Measurements from ENCODE around the gene LRRC27.
A peak's percentile ranks its signal among the peaks of the same experiment; 100 is the strongest.
"Not testable (repeated sequence)": the region's sequence is repeated elsewhere in the genome, so short reads cannot be mapped to it uniquely, and the experiment has no call there.

Gene LRRC27

DNA sequence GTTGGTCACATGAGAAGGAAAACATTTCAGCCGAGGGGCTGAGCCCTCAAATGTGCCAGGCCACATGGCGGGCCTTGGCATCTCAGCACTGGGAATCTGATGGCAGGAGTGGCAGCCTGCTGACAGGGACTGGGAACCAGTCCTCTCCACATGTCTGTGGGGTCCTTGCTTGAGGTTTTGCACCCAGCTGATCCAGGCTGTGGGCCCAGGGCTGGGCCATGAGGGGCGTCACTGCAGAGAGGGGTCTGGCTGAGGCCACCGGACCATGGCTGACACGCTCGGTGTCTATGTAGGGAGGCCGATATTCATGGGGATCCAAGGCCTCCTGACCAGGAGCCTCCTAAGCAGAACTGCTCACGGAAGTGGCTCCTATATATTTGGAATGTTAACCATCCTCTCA is 34.0 kb downstream of the LRRC27 start:
- no peak for DNase-seq (ENCODE audit: low read depth, low spot score)
- no peak overlapping the region for H3K4me3 ChIP-seq (ENCODE audit: low read length)

DNA sequence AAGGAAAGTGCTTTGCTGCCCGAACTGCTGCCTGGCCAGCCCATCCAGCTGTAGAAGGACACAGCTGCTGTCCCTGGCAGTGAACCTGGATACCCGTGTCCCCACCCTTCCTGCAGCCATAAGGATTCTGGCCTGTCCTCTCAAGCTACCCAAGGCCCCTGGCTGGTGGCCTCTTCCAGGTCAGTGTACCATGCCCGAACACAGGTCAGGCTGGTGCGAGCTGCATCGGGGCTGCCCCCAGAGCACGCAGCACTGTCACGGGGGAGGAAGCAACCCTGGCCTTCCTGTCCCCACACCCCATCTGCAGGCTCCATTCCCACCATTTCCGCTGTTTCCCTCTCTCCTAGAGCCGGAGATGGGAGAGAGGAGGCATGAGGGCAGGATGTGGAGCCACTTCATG is 34.5 kb downstream of the LRRC27 start:
- no peak for DNase-seq (ENCODE audit: low read depth, low spot score)
- no peak overlapping the region for H3K4me3 ChIP-seq (ENCODE audit: low read length)

GRCh38 chr10:132368391-132368790 is 36.4 kb downstream of the LRRC27 start:
- DNase-seq (ENCODE audit: low read depth, low spot score): no peak
- H3K4me3 ChIP-seq (ENCODE audit: low read length): no peak overlapping the region

- no peak overlapping the region for H3K4me3 ChIP-seq (ENCODE audit: low read length)
- DNase-seq (ENCODE audit: low read depth, low spot score): no peak
These were observed 37.1 kb downstream of the LRRC27 start for GRCh38 chr10:132368881-132369635.

GRCh38 chr10:132369636-132370185 is 37.7 kb downstream of the LRRC27 start:
- H3K4me3 ChIP-seq (ENCODE audit: low read length): no peak overlapping the region
- no peak for DNase-seq (ENCODE audit: low read depth, low spot score)

- no peak for DNase-seq (ENCODE audit: low read depth, low spot score)
- H3K4me3 ChIP-seq (ENCODE audit: low read length): no peak overlapping the region
These were observed 38.7 kb downstream of the LRRC27 start for GRCh38 chr10:132370426-132371340.

DNA sequence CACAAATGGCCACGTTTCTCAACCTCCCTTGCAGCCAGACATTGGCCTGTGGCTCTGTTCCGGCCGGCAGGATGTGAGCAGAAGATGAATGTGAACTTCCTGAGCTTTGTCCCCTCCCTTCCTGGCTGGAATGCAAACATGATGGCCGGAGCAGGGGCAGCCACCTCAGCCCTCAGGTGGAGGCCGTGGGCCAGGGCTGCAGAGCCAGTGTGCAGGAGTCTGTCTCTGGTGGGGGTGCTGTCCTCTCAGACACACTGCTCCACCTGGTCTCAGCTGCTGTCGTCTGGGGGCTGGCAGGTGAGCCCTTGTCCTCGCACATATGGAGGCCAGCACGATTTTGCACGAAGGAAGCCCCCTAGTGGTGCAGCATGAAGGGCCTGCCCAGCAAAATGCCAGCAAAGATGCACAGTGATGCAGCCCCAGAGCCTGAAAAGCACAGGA is 39.7 kb downstream of the LRRC27 start:
- H3K4me3 ChIP-seq (ENCODE audit: low read length): no peak overlapping the region
- DNase-seq (ENCODE audit: low read depth, low spot score): peak; percentile 33

DNA sequence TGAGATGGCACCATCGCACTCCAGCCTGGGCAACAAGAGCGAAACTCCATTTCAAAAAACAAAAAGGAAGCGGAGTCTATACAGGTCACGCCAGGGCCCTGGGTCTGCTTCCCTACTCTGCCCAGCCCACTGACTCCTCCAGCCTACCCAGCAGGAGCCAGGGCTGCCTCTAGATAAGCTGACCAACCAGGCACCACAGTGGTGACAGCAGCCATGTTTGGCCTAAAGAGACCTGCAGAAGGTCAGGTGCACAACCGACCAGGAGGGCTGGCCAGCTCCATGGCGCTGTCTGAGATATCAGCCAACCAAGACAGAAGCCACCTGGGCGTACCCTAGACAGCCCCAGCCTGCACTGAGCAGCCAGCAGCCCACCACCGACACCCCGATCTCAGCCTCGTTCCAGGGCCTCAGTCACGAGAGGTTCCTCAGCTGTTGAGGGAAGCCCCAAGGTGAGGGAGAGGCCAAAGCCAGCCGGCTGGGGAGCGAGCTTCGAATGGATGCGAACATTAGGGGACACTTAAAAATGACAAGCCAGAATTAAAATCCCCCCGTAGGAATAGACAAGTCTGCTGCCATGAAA is 40.6 kb downstream of the LRRC27 start:
- no peak overlapping the region for H3K4me3 ChIP-seq (ENCODE audit: low read length)
- no peak for DNase-seq (ENCODE audit: low read depth, low spot score)

GRCh38 chr10:132373241-132373955 is 41.4 kb downstream of the LRRC27 start:
- DNase-seq (ENCODE audit: low read depth, low spot score): no peak
- H3K4me3 ChIP-seq (ENCODE audit: low read length): no peak overlapping the region

DNA sequence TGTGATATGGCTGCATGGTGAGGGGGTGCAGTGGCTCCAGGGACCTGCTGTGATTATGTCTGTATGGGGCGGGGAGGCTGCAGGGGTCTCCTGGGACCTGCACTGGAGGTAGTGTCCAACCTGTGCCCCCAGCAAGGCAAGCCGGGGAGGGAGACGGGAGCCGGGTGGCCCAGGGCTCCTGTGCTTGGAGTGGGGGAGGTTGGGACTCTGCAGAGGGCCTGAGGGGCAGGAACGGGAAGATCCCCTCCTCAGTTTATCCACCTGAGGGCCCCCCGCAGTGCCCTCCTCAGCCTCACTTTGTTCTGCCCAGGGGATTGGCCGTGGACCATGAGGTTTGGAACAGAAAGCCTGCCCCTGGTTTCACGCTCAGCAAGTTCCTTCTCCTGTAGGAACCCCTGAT is 42.2 kb downstream of the LRRC27 start:
- DNase-seq (ENCODE audit: low read depth, low spot score): no peak
- H3K4me3 ChIP-seq (ENCODE audit: low read length): no peak overlapping the region

DNA sequence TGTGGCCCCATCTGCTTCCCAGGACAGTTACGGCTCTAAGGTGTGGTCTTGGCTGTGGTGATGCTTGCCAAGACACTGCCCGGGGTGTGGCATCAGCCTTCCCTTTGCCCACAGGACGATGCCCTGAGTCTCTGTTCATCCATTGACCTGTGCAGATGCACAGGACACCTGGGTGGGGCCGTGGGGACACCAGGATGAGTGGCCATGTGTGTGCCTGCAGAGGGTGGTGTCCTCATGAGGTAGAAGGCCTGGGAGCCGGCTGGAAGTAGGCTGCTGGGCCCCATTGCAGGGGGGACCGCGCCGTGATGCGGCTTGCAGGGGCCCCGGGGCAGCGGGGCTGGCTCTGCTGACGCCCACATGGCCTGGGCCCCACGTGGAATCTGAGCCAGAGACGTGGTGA is 42.6 kb downstream of the LRRC27 start:
- H3K4me3 ChIP-seq (ENCODE audit: low read length): no peak overlapping the region
- no peak for DNase-seq (ENCODE audit: low read depth, low spot score)

- no peak overlapping the region for H3K4me3 ChIP-seq (ENCODE audit: low read length)
- no peak for DNase-seq (ENCODE audit: low read depth, low spot score)
These were observed 43.3 kb downstream of the LRRC27 start for GRCh38 chr10:132375116-132375794.

GRCh38 chr10:132375795-132376297 is 43.9 kb downstream of the LRRC27 start:
- no peak overlapping the region for H3K4me3 ChIP-seq (ENCODE audit: low read length)

DNA sequence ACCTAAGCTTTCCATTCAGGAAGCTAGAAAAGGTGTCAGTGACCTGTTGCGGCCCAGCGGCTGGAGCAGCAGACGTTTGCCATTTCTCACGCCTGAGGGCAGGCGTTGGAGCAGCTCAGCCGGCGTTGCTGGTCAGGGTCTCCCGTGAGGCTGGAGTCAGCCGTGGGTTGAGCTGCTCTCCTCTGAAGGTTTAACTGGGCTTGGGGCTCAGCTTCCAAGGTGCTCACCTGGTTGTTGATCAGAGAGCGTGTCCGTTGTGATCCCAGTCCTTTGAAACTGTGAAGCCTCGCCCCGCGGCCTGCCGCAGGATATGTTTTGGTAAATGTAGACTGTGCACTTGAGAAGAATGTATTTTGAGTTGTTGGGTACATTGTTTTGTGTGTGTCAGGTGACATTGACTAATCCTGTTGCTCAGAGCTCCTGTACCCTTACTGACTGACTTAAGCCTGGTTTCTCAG is 44.4 kb downstream of the LRRC27 start:
- DNase-seq (ENCODE audit: low read depth, low spot score): no peak
- no peak overlapping the region for H3K4me3 ChIP-seq (ENCODE audit: low read length)

More at GRCh38 chr10:132375795-132376297, 43.9 kb downstream of the LRRC27 start:
- DNase-seq (ENCODE audit: low read depth, low spot score): no peak

- no peak for DNase-seq (ENCODE audit: low read depth, low spot score)
These were observed 45.3 kb downstream of the LRRC27 start for GRCh38 chr10:132377326-132377725.

DNA sequence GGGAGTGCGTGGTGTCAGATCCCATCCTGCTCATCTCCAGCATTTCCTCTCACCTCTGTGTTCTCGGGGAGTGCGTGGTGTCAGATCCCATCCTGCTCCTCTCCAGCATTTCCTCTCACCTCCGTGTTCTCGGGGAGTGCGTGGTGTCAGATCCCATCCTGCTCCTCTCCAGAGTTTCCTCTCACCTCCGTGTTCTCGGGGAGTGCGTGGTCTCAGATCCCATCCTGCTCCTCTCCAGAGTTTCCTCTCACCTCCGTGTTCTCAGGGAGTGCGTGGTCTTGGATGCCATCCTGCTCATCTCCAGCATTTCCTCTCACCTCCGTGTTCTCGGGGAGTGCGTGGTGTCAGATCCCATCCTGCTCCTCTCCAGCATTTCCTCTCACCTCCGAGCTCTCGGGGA is 47.0 kb downstream of the LRRC27 start:
- DNase-seq (ENCODE audit: low read depth, low spot score); H3K4me3 ChIP-seq (ENCODE audit: low read length): not testable (repeated sequence)

More at GRCh38 chr10:132377326-132377725, 45.3 kb downstream of the LRRC27 start:
- no peak overlapping the region for H3K4me3 ChIP-seq (ENCODE audit: low read length)

DNA sequence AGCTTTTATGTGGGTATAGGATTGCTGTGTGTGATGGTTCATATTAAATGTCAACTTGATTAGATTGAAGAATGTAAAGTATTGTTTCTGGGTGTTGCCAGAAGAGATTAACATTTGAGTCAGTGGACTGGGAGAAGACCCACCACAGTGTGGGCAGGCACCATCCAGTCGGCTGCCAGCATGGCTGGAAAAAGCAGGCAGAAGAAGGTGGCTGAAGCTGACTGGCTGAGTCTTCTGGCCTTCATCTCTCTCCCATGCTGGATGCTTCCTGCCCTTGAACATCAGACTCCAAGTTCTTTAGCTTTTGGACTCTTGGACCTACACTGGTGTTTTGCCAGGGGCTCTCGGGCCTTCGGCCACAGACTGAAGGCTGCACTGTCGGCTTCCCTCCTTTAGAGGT is 49.0 kb downstream of the LRRC27 start:
- DNase-seq (ENCODE audit: low read depth, low spot score); H3K4me3 ChIP-seq (ENCODE audit: low read length): not testable (repeated sequence)

- no peak for DNase-seq (ENCODE audit: low read depth, low spot score)
- H3K4me3 ChIP-seq (ENCODE audit: low read length): no peak overlapping the region
These were observed 49.7 kb downstream of the LRRC27 start for GRCh38 chr10:132381741-132382140.

Measured in Jurkat, Clone E6-1 (cell line).